IPS-NIHi11 (cell line): ENCODE results near the gene TSPY8.
"Not testable (repeated sequence)": the region's sequence is repeated elsewhere in the genome, so short reads cannot be mapped to it uniquely, and the experiment has no call there.

Experiments
- DNase-seq: peaks from one replicate; pipeline ENCODE4 v3.0.0; 2012; ENCODE audit warnings: mixed read lengths, low spot score

TSPY8 gene

DNA sequence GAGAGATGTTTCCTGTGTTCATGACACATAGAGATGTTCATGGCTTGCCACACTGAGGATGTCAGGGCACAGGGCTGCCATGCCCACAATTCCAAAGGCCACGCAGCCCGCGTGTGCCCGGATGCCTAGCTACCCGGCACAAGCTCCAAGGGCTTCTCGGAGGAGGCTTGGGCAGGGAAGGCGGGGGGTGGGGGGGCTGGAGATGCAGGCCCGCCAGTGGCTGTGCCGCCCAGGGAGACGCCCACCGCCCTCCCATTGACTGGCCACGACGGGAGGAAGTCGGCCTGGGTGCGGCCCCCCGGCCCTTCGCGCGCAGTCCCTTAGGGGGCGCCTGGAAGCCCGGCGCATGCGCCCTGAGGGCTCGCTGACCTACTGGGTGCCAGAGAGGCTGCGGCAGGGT, at the start of gene TSPY8:
TSPY8 (plus strand) TSS at position 301 of the 400 bp plus-strand sequence; CDS start at position 347, 46 bp downstream.
- DNase-seq: not testable (repeated sequence)

GRCh38 chrY:9320996-9321395, 36.6 kb upstream of the TSPY8 start:
- DNase-seq: no peak

- DNase-seq: not testable (repeated sequence)
These were observed 20.4 kb upstream of the TSPY8 start, which contains the start of gene TSPY4 for GRCh38 chrY:9337164-9337563. Gene TSPY4 (plus strand): TSS chrY:9337464. CDS start chrY:9337510, 46 bp downstream.

- DNase-seq: not testable (repeated sequence)
These were observed 38.9 kb downstream of the TSPY8 start for GRCh38 chrY:9396527-9396926.

DNA sequence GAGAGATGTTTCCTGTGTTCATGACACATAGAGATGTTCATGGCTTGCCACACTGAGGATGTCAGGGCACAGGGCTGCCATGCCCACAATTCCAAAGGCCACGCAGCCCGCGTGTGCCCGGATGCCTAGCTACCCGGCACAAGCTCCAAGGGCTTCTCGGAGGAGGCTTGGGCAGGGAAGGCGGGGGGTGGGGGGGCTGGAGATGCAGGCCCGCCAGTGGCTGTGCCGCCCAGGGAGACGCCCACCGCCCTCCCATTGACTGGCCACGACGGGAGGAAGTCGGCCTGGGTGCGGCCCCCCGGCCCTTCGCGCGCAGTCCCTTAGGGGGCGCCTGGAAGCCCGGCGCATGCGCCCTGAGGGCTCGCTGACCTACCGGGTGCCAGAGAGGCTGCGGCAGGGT, 40.5 kb downstream of the TSPY8 start, which contains the start of gene TSPY3:
TSPY3 (plus strand) TSS at position 301 of the 400 bp plus-strand sequence; CDS start at position 347, 46 bp downstream.
- not testable (repeated sequence) for DNase-seq
